ENCODE data around the gene PIP5K1C. TPM values are rescaled to one million over a fixed set of nuclear protein-coding genes. Genes with fewer than 3 reads are reported as not detected.

The PIP5K1C gene
- total and polyA plus RNA-seq, 9 of the 15 experiments (the other 6 are each of a cell fraction or from before 2014, with no cell fraction given) = 0.38 to 22.1 (median 4.1) TPM

DNA sequence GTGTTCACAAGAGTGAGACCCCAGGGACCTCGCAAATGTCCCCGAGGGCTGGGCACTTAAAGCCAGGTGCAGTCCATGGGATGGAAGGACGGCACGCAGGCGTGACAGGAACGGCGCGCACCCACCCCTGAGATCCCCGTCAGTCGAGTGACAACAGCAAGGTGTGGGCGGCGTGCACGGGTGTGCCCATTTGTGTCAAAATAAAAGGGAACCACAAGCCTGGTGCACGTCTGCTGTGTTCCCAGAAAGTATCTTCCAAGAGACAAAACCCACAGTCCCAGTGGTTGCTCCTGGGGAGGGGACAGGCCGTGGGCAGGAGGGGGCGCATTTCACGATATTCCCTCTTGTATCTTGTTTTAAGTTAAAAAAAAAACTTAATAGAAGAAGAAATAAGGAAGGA, 58.0 kb downstream of the PIP5K1C start:
- no TSS peak for BruUV-seq (replicated peaks)

More for the DNA sequence above, 58.0 kb downstream of the PIP5K1C start:
- Histone ChIP-seq H3K4me3 (no peak overlapping the region), H3K4me2 (ENCODE audit: insufficient read depth, low read length) (no peak overlapping the region), H3K4me1 (replicated peaks in 1 of 2; ENCODE audit: control insufficient read depth in 2 of 2, insufficient read depth in 2 of 2, low read length in 2 of 2) (peaks cover 0 to 51% of the 10 kb centered on the region in 2 experiments; a peak in 3 of 5 replicates), H4K20me1 (replicated peaks; ENCODE audit: control insufficient read depth, insufficient read depth, low read length) (peaks cover 7% of the 10 kb centered on the region; the same call in 1 of the 2 replicates), H3K79me2 (ENCODE audit: control insufficient read depth, insufficient read depth, low read length) (no peaks in the 10 kb centered on the region), H3K9me3 (replicated peaks; ENCODE audit: control insufficient read depth, insufficient read depth, low read depth, low read length) (no peaks in the 10 kb centered on the region), H2AFZ (ENCODE audit: low read depth, low read length) (no peak overlapping the region), H3K36me3 (ENCODE audit: control insufficient read depth, insufficient read depth, low read length) (peaks cover 40% of the 10 kb centered on the region; the same call in 1 of the 3 replicates), H3K27ac (ENCODE audit: extremely low read depth, low read depth, low read length) (no peak overlapping the region), H3K9ac (ENCODE audit: insufficient read depth in 1 of 2, low read depth in 2 of 2, low read length in 2 of 2) (peak overlapping the region in 1 of 2 experiments; percentile 40; a peak in 1 of 4 replicates), H3K27me3 (ENCODE audit: control insufficient read depth in 2 of 2, insufficient read depth in 2 of 2, low read length in 2 of 2) (no peaks in the 10 kb centered on the region), H3K9me1 (ENCODE audit: control insufficient read depth, insufficient read depth, low read length) (peaks cover 4% of the 10 kb centered on the region)
- WGBS (ENCODE audit: insufficient coverage, low coverage, missing lambda C conversion rate) = 75% methylated on average over 6 of the region's 17 CpGs
- no peak for DNase-seq (ENCODE audit: extremely low read depth in 1 of 4, low spot score in 3 of 4)
- intact Hi-C loops (cut with micrococcal nuclease) = no loop called here
- FAIRE-seq = no peak
- TF ChIP-seq ZNF24 (IDR thresholded peaks at IDR 0.05) (no peak), NR2C2 (CRISPR knock-in tag; IDR thresholded peaks at IDR 0.05) (no peak), NR2C2 (tag; IDR thresholded peaks at IDR 0.05) (no peak)
- TF ChIP-seq, protein P1, sequence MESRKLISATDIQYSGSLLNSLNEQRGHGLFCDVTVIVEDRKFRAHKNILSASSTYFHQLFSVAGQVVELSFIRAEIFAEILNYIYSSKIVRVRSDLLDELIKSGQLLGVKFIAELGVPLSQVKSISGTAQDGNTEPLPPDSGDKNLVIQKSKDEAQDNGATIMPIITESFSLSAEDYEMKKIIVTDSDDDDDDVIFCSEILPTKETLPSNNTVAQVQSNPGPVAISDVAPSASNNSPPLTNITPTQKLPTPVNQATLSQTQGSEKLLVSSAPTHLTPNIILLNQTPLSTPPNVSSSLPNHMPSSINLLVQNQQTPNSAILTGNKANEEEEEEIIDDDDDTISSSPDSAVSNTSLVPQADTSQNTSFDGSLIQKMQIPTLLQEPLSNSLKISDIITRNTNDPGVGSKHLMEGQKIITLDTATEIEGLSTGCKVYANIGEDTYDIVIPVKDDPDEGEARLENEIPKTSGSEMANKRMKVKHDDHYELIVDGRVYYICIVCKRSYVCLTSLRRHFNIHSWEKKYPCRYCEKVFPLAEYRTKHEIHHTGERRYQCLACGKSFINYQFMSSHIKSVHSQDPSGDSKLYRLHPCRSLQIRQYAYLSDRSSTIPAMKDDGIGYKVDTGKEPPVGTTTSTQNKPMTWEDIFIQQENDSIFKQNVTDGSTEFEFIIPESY (CRISPR knock-in tag; IDR thresholded peaks at IDR 0.05) = no peak
- TF ChIP-seq, protein P2, sequence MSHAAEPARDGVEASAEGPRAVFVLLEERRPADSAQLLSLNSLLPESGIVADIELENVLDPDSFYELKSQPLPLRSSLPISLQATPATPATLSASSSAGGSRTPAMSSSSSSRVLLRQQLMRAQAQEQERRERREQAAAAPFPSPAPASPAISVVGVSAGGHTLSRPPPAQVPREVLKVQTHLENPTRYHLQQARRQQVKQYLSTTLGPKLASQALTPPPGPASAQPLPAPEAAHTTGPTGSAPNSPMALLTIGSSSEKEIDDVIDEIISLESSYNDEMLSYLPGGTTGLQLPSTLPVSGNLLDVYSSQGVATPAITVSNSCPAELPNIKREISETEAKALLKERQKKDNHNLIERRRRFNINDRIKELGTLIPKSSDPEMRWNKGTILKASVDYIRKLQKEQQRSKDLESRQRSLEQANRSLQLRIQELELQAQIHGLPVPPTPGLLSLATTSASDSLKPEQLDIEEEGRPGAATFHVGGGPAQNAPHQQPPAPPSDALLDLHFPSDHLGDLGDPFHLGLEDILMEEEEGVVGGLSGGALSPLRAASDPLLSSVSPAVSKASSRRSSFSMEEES (CRISPR knock-in tag; IDR thresholded peaks at IDR 0.05) = no peak
- in situ Hi-C loops (cut with MboI) = no loop called here
- CTCF ChIA-PET (ENCODE audit: low intra/inter-chr PET ratio) = no interaction called here
- POLR2A ChIA-PET = no interaction called here
- no peak for ATAC-seq
